SK-N-SH (cell line): ENCODE results near the gene SLC7A14.

Experiments
- CTCF ChIP-seq: fragments of 200-600 bp; sonication (generic); IDR thresholded peaks from 2 replicates; pipeline ENCODE4 v1.6.1; 2017; ENCODE audit warnings: antibody characterized with exemption, mild to moderate bottlenecking, moderate library complexity
- ELF1 ChIP-seq: IDR thresholded peaks from 2 replicates; pipeline ENCODE4 v1.4.0; 2012
- EP300 ChIP-seq, 2 experiments: IDR thresholded peaks; 2 replicates each; pipeline versions ENCODE4 v1.4.0 to v1.6.1; 2012; ENCODE audit warnings: borderline replicate concordance in 1 of 2, low read depth in 1 of 2, low read length in 1 of 2
- JUND ChIP-seq: IDR thresholded peaks from 2 replicates; pipeline ENCODE4 v1.4.0; 2012
- POLR2AphosphoS5 ChIP-seq: IDR thresholded peaks from 2 replicates; pipeline ENCODE4 v1.6.1; 2012; ENCODE audit warnings: low read depth, low read length
- RCOR1 ChIP-seq: fragments of 150-350 bp; IDR thresholded peaks from 2 replicates; pipeline ENCODE4 v1.6.1; 2017; ENCODE audit warnings: antibody characterized with exemption, low read length
- RFX5 ChIP-seq: IDR thresholded peaks from 2 replicates; pipeline ENCODE4 v1.6.1; 2012; ENCODE audit warnings: mild to moderate bottlenecking, improper control_type of control experiment, low read length
- SMC3 ChIP-seq: IDR thresholded peaks from 2 replicates; pipeline ENCODE4 v1.6.1; 2012; ENCODE audit warnings: low read depth, low read length, improper control_type of control experiment
- TAF1 ChIP-seq: IDR thresholded peaks from 2 replicates; pipeline ENCODE4 v1.6.1; 2012; ENCODE audit warnings: low read depth, mild to moderate bottlenecking, low read length, moderate library complexity, borderline replicate concordance
- TF ChIP-seq, protein P1 (sequence below): IDR thresholded peaks from 2 replicates; pipeline ENCODE4 v1.6.1; 2012; ENCODE audit warnings: mild to moderate bottlenecking, low read depth, low read length, moderate library complexity
- TF ChIP-seq, protein P2 (sequence below): IDR thresholded peaks from 2 replicates; pipeline ENCODE4 v1.4.0; 2012; ENCODE audit warnings: low read depth, borderline replicate concordance

DNA sequence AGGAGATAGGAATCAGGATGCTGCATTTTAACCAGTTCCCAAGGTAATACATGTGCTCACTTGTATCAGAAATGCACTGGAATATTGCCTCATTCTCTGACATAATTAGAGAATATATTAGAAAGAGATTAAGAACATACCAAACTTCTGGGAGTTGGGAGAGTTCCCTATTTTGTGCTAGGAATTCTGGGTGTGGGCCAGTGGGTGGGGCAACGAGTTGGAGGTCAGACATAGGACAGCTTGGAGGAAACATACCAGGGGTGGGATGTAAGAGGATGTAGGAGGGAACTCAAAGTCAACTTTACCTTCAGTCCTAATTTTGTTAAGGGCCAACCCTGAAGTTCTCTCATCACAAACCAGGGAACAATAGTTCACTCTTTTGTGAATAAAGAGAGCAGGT lies 83.6 kb downstream of the SLC7A14 start:
- TF ChIP-seq JUND (no peak), CTCF (no peak), POLR2AphosphoS5 (no peak), ELF1 (no peak), RCOR1 (no peak), SMC3 (no peak), RFX5 (no peak), TAF1 (no peak), EP300 (IDR thresholded peaks at IDR 0.05; ENCODE audit: borderline replicate concordance in 1 of 2, low read depth in 1 of 2, low read length in 1 of 2) (no peak)
- TF ChIP-seq, protein P1, sequence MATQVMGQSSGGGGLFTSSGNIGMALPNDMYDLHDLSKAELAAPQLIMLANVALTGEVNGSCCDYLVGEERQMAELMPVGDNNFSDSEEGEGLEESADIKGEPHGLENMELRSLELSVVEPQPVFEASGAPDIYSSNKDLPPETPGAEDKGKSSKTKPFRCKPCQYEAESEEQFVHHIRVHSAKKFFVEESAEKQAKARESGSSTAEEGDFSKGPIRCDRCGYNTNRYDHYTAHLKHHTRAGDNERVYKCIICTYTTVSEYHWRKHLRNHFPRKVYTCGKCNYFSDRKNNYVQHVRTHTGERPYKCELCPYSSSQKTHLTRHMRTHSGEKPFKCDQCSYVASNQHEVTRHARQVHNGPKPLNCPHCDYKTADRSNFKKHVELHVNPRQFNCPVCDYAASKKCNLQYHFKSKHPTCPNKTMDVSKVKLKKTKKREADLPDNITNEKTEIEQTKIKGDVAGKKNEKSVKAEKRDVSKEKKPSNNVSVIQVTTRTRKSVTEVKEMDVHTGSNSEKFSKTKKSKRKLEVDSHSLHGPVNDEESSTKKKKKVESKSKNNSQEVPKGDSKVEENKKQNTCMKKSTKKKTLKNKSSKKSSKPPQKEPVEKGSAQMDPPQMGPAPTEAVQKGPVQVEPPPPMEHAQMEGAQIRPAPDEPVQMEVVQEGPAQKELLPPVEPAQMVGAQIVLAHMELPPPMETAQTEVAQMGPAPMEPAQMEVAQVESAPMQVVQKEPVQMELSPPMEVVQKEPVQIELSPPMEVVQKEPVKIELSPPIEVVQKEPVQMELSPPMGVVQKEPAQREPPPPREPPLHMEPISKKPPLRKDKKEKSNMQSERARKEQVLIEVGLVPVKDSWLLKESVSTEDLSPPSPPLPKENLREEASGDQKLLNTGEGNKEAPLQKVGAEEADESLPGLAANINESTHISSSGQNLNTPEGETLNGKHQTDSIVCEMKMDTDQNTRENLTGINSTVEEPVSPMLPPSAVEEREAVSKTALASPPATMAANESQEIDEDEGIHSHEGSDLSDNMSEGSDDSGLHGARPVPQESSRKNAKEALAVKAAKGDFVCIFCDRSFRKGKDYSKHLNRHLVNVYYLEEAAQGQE: no peak
- TF ChIP-seq, protein P2, sequence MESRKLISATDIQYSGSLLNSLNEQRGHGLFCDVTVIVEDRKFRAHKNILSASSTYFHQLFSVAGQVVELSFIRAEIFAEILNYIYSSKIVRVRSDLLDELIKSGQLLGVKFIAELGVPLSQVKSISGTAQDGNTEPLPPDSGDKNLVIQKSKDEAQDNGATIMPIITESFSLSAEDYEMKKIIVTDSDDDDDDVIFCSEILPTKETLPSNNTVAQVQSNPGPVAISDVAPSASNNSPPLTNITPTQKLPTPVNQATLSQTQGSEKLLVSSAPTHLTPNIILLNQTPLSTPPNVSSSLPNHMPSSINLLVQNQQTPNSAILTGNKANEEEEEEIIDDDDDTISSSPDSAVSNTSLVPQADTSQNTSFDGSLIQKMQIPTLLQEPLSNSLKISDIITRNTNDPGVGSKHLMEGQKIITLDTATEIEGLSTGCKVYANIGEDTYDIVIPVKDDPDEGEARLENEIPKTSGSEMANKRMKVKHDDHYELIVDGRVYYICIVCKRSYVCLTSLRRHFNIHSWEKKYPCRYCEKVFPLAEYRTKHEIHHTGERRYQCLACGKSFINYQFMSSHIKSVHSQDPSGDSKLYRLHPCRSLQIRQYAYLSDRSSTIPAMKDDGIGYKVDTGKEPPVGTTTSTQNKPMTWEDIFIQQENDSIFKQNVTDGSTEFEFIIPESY: no peak
